CD1c-positive myeloid dendritic cell (primary cell): Measurements from ENCODE around the gene MRGPRE.

Experiments used
- DNase-seq: peaks from one replicate; pipeline ENCODE4 v3.0.0-alpha.2; 2016; ENCODE audit errors: extremely low spot score

MRGPRE gene

DNA sequence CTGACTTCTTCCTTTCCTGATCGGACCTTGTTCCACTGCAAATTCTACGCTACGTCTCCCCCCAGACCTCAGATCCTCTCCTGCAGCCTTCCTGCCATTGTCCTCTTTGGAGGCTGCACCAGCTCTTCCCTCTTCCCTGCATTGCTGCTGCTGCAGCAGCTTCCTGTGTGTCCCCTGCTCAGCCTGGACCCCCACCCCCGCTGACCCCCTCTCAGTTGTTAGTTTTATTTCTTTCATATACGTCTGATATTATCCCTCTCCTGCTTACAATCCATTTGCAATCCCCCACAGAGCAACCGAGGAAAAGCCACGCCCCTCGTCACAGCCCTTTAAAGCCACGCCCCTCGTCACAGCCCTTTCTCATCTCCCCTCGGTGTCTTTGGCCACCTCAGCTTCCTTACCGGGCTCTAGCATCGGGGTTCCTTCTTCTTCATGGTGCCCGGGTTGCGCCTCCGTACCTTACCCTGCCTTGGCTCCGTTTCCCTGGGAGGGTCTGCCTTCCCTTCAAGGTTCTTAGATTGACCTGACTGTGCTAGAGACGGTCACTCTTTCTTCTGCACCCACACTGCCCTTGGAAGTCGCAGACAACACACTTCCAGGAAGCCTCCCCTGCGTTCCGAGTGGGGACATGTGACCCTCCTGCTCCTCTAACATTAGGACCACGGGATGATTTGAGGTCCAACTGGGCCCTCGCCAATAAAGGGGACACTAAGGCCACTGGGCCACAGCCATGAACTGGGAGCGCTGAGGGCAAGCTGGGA, 18.4 kb downstream of the MRGPRE start:
- DNase-seq: no peak

GRCh38 chr11:3208272-3208671, 23.9 kb downstream of the MRGPRE start:
- no peak for DNase-seq

- no peak for DNase-seq
These were observed 24.6 kb downstream of the MRGPRE start for GRCh38 chr11:3207526-3208189.

DNA sequence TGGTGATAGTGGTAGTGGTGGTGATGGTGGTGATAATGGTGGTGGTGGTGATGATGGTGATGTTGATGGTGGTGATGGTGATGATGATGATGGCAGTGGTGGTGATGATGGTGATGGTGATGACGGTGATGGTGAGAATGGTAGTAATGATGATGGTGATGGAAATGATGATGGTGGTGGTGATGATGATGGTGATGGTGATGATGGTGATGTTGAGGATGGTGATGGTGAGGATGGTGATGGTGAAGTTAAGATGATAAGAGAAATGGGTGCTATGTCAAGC, 25.4 kb downstream of the MRGPRE start:
- DNase-seq: no peak

GRCh38 chr11:3206156-3206921, 25.9 kb downstream of the MRGPRE start:
- DNase-seq: no peak

- no peak for DNase-seq
These were observed 26.7 kb downstream of the MRGPRE start for GRCh38 chr11:3205261-3206155.

- DNase-seq: no peak
These were observed 27.8 kb downstream of the MRGPRE start for GRCh38 chr11:3204141-3205015.

- no peak for DNase-seq
These were observed 28.8 kb downstream of the MRGPRE start for GRCh38 chr11:3203221-3204043.

DNA sequence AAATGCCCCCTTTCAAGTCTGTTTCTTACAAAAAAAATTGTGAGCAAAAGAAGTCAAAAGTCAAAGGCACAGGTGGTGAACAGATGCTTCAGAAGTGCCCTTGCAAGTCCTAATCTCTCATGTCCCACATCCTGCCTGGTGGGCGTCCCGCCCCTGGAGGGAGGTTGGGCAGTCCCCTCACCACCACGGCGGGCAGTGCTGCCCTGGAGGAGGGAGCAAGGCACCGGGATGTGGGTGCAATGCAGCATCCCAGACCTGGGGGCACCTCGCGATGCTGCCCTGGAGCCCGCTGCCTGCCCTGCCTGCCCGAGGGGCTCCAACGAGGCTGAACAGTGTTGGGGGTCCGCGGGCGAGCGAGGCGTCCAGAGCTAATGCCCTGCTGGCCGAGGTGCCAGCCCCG, 29.5 kb downstream of the MRGPRE start:
- DNase-seq: no peak

GRCh38 chr11:3202305-3202704, 29.9 kb downstream of the MRGPRE start:
- no peak for DNase-seq

DNA sequence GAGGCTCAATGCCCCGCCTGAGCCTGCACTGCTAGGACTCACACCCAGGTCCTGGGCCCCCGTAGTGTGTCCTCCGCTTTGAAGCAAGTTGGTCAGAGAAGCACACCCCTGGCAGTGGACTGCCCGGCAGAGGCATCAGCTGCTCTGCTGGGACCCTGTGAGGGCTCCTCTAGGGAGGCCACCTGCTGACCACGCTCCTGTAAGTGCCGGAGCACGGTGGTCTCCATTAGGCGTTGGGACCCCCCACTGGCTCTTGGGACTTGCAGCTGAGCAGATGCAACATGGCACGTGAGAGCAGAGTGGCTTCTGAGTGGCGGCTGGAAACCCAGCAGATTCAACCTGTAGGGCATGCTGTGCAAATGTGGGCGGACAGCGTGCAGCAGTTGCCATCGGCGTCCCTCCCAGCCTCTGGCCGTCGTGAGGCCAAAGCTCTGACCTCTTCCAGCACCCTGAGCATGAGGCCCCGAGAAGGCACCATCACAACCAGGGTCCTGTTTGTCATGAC, 30.5 kb downstream of the MRGPRE start:
- no peak for DNase-seq

GRCh38 chr11:3201112-3201581, 31.1 kb downstream of the MRGPRE start:
- DNase-seq: no peak

DNA sequence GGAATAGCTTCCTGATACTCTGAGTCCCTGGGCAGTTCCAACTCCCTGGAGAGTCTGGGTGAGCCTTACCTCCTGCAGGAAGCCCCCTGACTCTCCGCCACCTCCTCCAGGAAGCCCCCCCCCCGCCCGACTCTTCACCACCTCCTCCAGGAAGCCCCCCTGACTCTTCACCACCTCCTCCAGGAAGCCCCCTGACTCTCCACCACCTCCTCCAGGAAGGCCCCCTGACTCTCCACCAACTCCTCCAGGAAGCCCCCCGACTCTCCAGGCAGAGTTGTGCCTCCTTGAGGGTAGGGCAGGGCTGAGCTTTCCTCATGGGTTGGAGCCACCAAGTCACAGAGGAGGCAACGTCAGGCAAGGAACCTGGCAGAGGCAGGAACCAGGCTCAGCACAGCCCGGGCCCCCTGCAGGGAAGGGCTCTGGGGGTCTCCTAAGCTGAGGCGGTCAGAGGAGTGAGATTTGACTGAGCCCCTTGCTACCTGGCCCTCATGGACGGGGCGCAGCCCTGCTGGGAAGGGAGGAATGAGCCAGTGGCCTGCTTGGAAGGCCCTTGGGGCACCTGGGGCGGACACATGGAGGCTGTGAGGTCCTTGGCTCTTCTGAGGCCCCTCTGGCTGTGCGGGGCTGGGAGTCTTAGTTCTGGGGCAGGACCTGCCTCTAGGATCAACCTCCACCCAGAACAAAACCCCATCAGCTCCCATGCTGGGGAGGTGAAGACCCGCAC, 31.7 kb downstream of the MRGPRE start:
- no peak for DNase-seq

- no peak for DNase-seq
These were observed 32.5 kb downstream of the MRGPRE start for GRCh38 chr11:3199537-3200295.

GRCh38 chr11:3198815-3199214, 33.4 kb downstream of the MRGPRE start:
- DNase-seq: no peak

GRCh38 chr11:3197878-3198528, 34.2 kb downstream of the MRGPRE start:
- no peak for DNase-seq

DNA sequence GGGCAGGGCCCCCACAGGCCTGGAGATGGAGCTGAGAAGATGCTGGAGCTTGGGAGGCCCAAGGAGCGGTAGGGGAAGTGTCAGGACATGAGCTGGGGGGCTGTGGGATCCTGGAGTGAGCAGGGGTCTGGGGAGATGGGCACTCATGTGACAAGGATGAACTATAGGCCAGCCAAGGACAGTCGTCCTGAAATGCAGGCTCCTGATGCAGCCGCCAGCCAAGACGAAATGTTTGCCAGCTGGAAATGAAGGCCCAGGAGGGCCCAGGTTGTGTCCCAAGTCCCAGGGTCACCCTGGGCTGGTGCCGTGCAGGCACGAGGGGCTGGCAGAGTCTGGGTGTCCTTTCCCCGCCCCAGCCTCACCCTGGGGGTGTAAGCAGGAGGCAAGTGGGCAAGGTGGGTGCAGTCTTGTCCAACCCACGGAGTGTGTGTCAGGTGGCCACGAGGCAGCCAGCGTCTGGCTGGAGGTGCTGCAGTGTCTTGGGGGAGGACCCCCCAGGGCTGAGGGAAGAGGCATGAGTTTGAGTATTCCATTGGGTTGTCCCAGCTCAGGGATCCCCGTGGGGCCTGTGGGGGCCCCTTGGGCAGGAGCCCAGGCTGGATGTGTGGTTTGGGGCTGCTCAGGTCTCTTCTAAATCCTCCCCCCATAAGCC, 35.0 kb downstream of the MRGPRE start:
- DNase-seq: no peak
